GM10266 (cell line): ENCODE results near the gene SPATA17.

ENCODE experiments used
- DNase-seq: peaks from one replicate; pipeline ENCODE4 v3.0.0; 2012; ENCODE audit errors: extremely low spot score
- CTCF ChIP-seq: IDR thresholded peaks from 2 replicates; pipeline ENCODE4 v1.5.1; 2012; ENCODE audit warnings: mild to moderate bottlenecking, low read depth; ENCODE audit not compliant: control insufficient read depth, insufficient read depth; ENCODE audit errors: missing control alignments

The SPATA17 gene

GRCh38 chr1:217892750-217893149 is 261.6 kb downstream of the SPATA17 start:
- DNase-seq = no peak
- no peak for TF ChIP-seq CTCF

- no peak for TF ChIP-seq CTCF
- DNase-seq = no peak
Observed at GRCh38 chr1:217895841-217896240, 264.7 kb downstream of the SPATA17 start.

GRCh38 chr1:217896490-217896889 is 265.3 kb downstream of the SPATA17 start:
- DNase-seq = no peak
- no peak for TF ChIP-seq CTCF

GRCh38 chr1:217897100-217897499 is 266.0 kb downstream of the SPATA17 start:
- no peak for TF ChIP-seq CTCF
- no peak for DNase-seq

GRCh38 chr1:217899614-217900013 is 268.5 kb downstream of the SPATA17 start:
- no peak for DNase-seq
- no peak for TF ChIP-seq CTCF

GRCh38 chr1:217907504-217907903 is 276.4 kb downstream of the SPATA17 start:
- DNase-seq = no peak
- TF ChIP-seq CTCF = no peak

GRCh38 chr1:217910203-217910602 is 279.1 kb downstream of the SPATA17 start:
- no peak for DNase-seq
- TF ChIP-seq CTCF = no peak

- DNase-seq = no peak
- no peak for TF ChIP-seq CTCF
Observed at GRCh38 chr1:217910791-217911320, 279.7 kb downstream of the SPATA17 start.
